HepG2 (cell line): ENCODE measurements around the gene ATP9B. TPM values are rescaled to one million over a fixed set of nuclear protein-coding genes. Genes with fewer than 3 reads are reported as not detected.
A peak's percentile ranks its signal among the peaks of the same experiment; 100 is the strongest.

ENCODE experiments used
- ATAC-seq: fragments of 200-7000 bp; cut with Tn5 transposase; 3 replicates; pipeline ENCODE4 v1.9.1; 2020; ENCODE audit warnings: mild to moderate bottlenecking, moderate library complexity
- BruUV-seq: library from RNA; stranded (reverse); fragments of 400-500 nt; replicated peaks from 2 replicates; lab custom pipeline; 2021; lab: Mats Ljungman, UMichigan
- CTCF ChIA-PET: fragments of 300-600 bp; formaldehyde crosslinking; extraction: SDS; loops from one replicate; lab custom pipeline; 2021; ENCODE audit warnings: low total read pairs, inconsistent platforms, low intra/inter-chr PET ratio; lab: Yijun Ruan, JAX
- POLR2A ChIA-PET: fragments of 350-600 bp; sonication (Branson Sonifier 250); formaldehyde crosslinking; loops from one replicate; lab custom pipeline; 2020; ENCODE audit warnings: antibody characterized with exemption, inconsistent platforms; lab: Yijun Ruan, JAX
- DNase-seq: peaks from one replicate; pipeline ENCODE4 v3.0.0-alpha.2; 2015; ENCODE audit warnings: low spot score
- FAIRE-seq: peaks from 3 replicates; lab custom pipeline; 2011; peaks lifted over from hg19 to GRCh38; lab: Jason Lieb, UNC
- H2AFZ ChIP-seq: one replicate; pipeline ENCODE4 v1.6.1; 2011; ENCODE audit warnings: low read length, inconsistent platforms
- H3K27ac ChIP-seq: fragments of 300-600 bp; 3 replicates; pipeline ENCODE4 v1.8.0; 2011; ENCODE audit warnings: mixed run types, mild to moderate bottlenecking, mixed read lengths, low read length, inconsistent platforms; ENCODE audit not compliant: insufficient read depth; ENCODE audit errors: extremely low read length
- H3K27me3 ChIP-seq, 2 experiments: fragments of 200-600 bp in 1 of 2; 2 replicates in 1 of 2; 3 replicates in 1 of 2; pipeline versions ENCODE4 v1.6.0 to v1.8.0; 2011; ENCODE audit warnings: low read length in 2 of 2, mild to moderate bottlenecking in 2 of 2, moderate library complexity in 2 of 2, inconsistent platforms in 1 of 2; ENCODE audit not compliant: insufficient read depth in 2 of 2, control insufficient read depth in 1 of 2
- H3K36me3 ChIP-seq, 2 experiments: fragments of 200-600 bp in 1 of 2; replicated peaks in 1 of 2; 2 replicates in 1 of 2; 3 replicates in 1 of 2; pipeline versions ENCODE4 v1.5.1 to v1.8.0; 2011; ENCODE audit warnings: low read length in 2 of 2, inconsistent platforms in 1 of 2; ENCODE audit not compliant: insufficient read depth in 2 of 2, control insufficient read depth in 1 of 2
- H3K4me1 ChIP-seq: 2 replicates; pipeline ENCODE4 v1.5.1; 2012; ENCODE audit warnings: low read length, inconsistent platforms; ENCODE audit not compliant: insufficient read depth
- H3K4me2 ChIP-seq: 2 replicates; pipeline ENCODE4 v1.6.0; 2011; ENCODE audit warnings: low read depth, low read length, inconsistent platforms
- H3K4me3 ChIP-seq, 3 experiments: fragments of 200-600 bp in 1 of 3; sonication (generic), shearing (Covaris generic) in 1 of 3; replicated peaks in 1 of 3; 2 replicates each; pipeline ENCODE4 v1.5.1; 2011 to 2016; ENCODE audit warnings: low read length in 3 of 3, inconsistent platforms in 2 of 3, low read depth in 2 of 3, mild to moderate bottlenecking in 2 of 3, control low read depth in 1 of 3, mixed read lengths in 1 of 3; ENCODE audit not compliant: insufficient read depth in 1 of 3
- H3K79me2 ChIP-seq: one replicate; pipeline ENCODE4 v1.6.1; 2011; ENCODE audit warnings: low read length, inconsistent platforms; ENCODE audit not compliant: insufficient read depth
- H3K9ac ChIP-seq: 2 replicates; pipeline ENCODE4 v1.6.0; 2011; ENCODE audit warnings: mild to moderate bottlenecking, low read depth, low read length, inconsistent platforms; ENCODE audit not compliant: insufficient read depth
- H3K9me3 ChIP-seq: 2 replicates; pipeline ENCODE4 v1.5.1; 2012; ENCODE audit warnings: mild to moderate bottlenecking, low read length
- H4K20me1 ChIP-seq: 2 replicates; pipeline ENCODE4 v1.6.0; 2011; ENCODE audit warnings: inconsistent platforms, mild to moderate bottlenecking, low read length, moderate library complexity; ENCODE audit not compliant: insufficient read depth
- ARID2 ChIP-seq: sonication (generic); formaldehyde crosslinking; IDR thresholded peaks from 2 replicates; pipeline ENCODE4 v1.8.1; 2022; ENCODE audit warnings: mild to moderate bottlenecking, missing genetic modification reagents, borderline replicate concordance
- CEBPB ChIP-seq: IDR thresholded peaks from 2 replicates; pipeline ENCODE4 v1.6.1; 2011; ENCODE audit warnings: low read depth, low read length, improper control_type of control experiment, borderline replicate concordance
- SOX6 ChIP-seq, 2 experiments: fragments of 450-650 bp in 1 of 2; sonication (generic) in 1 of 2; formaldehyde crosslinking in 1 of 2; IDR thresholded peaks; 2 replicates each; pipeline versions ENCODE4 v1.4.0 to v1.6.1; 2017 to 2020; ENCODE audit warnings: antibody characterized with exemption in 1 of 2, mild to moderate bottlenecking in 1 of 2, missing genetic modification reagents in 1 of 2
- TOE1 ChIP-seq: sonication (generic); formaldehyde crosslinking; IDR thresholded peaks from 2 replicates; pipeline ENCODE4 v1.4.0; 2020; ENCODE audit warnings: mild to moderate bottlenecking, missing genetic modification reagents
- YY1 ChIP-seq: IDR thresholded peaks from 2 replicates; pipeline ENCODE4 v1.6.1; 2011; ENCODE audit warnings: low read length, low read depth, moderate library complexity, mild to moderate bottlenecking; ENCODE audit not compliant: insufficient read depth, insufficient replicate concordance
- ZBTB1 ChIP-seq: sonication (generic); formaldehyde crosslinking; IDR thresholded peaks from 2 replicates; pipeline ENCODE4 v1.4.0; 2020; ENCODE audit warnings: missing genetic modification reagents, borderline replicate concordance
- ZNF160 ChIP-seq: sonication (generic); formaldehyde crosslinking; IDR thresholded peaks from 2 replicates; pipeline ENCODE4 v1.8.0; 2022; ENCODE audit warnings: mild to moderate bottlenecking, inconsistent platforms, missing genetic modification reagents
- ZNF329 ChIP-seq: sonication (generic); formaldehyde crosslinking; IDR thresholded peaks from 2 replicates; pipeline ENCODE4 v1.9.0; 2021; ENCODE audit warnings: low read depth, mild to moderate bottlenecking, missing genetic modification reagents
- ZNF354B ChIP-seq: sonication (generic); formaldehyde crosslinking; IDR thresholded peaks from 2 replicates; pipeline ENCODE4 v1.8.0; 2022; ENCODE audit warnings: mild to moderate bottlenecking, missing genetic modification reagents
- ZSCAN9 ChIP-seq: IDR thresholded peaks from 2 replicates; pipeline ENCODE4 v1.6.1; 2016; ENCODE audit warnings: borderline replicate concordance
- WGBS: methylation state at CpG from one replicate; pipeline ENCODE4 v1.1.6; 2017; ENCODE audit warnings: low lambda C conversion rate; 5-methylcytosine and 5-hydroxymethylcytosine counted together
- in situ Hi-C: cut with HindIII; loops from 2 replicates; pipeline ENCODE4 v1.10.0; 2017; ENCODE audit warnings: low pct_unique_long_range_greater_than_20kb; ENCODE audit not compliant: extremely low pct_ligation_motif_present
- intact Hi-C: fragments of 100-400 bp; cut with micrococcal nuclease; formaldehyde crosslinking; loops from one replicate; pipeline ENCODE4 v1.10.0; 2022; ENCODE audit not compliant: unreplicated experiment
- polyA plus RNA-seq, 8 experiments: library from polyadenylated mRNA; depleted of rRNA in 3 of 8; stranded (reverse) in 7 of 8; unstranded in 1 of 8; fragments of >200 nt; fragmentation: Illumina TruSeq in 4 of 8; extraction: Trizol in 4 of 8; gene quantifications; 2 replicates each; pipeline versions ENCODE4 v1.2.1 to v1.2.3, GENCODE V29; 2011 to 2016; ENCODE audit warnings: low read depth in 4 of 8, missing spikeins in 1 of 8, mixed read lengths in 1 of 8; ENCODE audit not compliant: insufficient read depth in 1 of 8
- total RNA-seq, 5 experiments: library from RNA; depleted of rRNA; stranded (reverse); fragments of >200 nt; fragmentation: Illumina TruSeq; extraction: Trizol; gene quantifications; 2 replicates each; pipeline ENCODE4 v1.2.3, GENCODE V29; 2016; ENCODE audit warnings: low read depth in 1 of 5
- TF ChIP-seq, protein P1 (sequence below), 2 experiments: sonication (generic) in 1 of 2; formaldehyde crosslinking in 1 of 2; IDR thresholded peaks; 2 replicates each; pipeline versions ENCODE4 v1.4.0 to v1.6.1; 2018 to 2020; ENCODE audit warnings: missing genetic modification reagents in 2 of 2, borderline replicate concordance in 1 of 2, low read depth in 1 of 2, mild to moderate bottlenecking in 1 of 2, missing biosample characterization in 1 of 2
- TF ChIP-seq, protein P2 (sequence below): IDR thresholded peaks from 2 replicates; pipeline ENCODE4 v1.6.1; 2018; ENCODE audit warnings: missing genetic modification reagents
- TF ChIP-seq, protein P3 (sequence below): IDR thresholded peaks from 2 replicates; pipeline ENCODE4 v1.6.1; 2016
- TF ChIP-seq, protein P4 (sequence below): sonication (generic); formaldehyde crosslinking; IDR thresholded peaks from 2 replicates; pipeline ENCODE4 v1.4.0; 2020; ENCODE audit warnings: mild to moderate bottlenecking, missing genetic modification reagents

Gene ATP9B
- total and polyA plus RNA-seq, 2 of the 13 experiments (the other 11 are each of a cell fraction or from before 2014, with no cell fraction given): 10.8 to 11.3 TPM

DNA sequence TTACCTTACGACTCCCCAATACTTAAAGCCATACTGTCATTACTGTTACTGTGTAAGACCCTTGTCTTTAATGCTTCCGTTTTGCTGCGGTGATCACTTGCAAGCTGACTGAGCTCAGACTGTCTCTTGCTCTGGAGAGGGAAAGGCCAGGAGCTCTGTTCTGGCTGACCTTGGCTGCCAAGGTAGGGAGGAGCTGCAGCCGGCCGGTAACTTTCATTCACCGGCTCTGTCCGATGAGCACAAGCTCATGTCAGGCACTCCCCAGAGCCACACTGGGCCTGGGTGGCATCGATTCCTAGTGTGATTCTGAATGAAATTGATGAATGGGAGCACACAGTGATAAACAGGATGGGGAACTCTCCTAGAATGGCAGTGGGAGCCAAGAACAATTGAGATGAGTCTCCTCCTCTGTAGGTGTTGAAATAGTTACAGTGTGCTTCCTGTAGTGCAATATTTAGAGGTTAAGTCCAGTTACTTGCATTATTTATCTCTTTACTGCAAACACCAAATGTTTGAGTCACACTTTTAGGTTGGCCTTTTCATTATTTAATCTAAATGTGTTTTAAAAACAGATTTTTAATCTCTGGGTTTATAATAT, 100.9 kb downstream of the ATP9B start:
- H3K4me1 ChIP-seq: 0 out of 2 replicates have a peak, but pooled peaks cover 7% of the 10 kb centered on the region
- intact Hi-C loops: loop anchor here (10.0 kb wide), 1 partner anchor 95 kb away; no protein-coding TSS in a partner anchor
- WGBS: 58% methylated on average over 8 of the region's 8 CpGs
- H3K9ac ChIP-seq: no peak overlapping the region
- no peak overlapping the region for H3K4me3 ChIP-seq
- no peaks in the 10 kb centered on the region for H3K27me3 ChIP-seq
- no peak overlapping the region for H3K27ac ChIP-seq
- H2AFZ ChIP-seq: no peak overlapping the region
- peaks cover 6% of the 10 kb centered on the region in 2 experiments; a peak in 1 of 5 replicates for H3K36me3 ChIP-seq
- ChIA-PET POLR2A (no interaction called here), CTCF (no interaction called here)
- H3K9me3 ChIP-seq: no peaks in the 10 kb centered on the region
- no TSS peak for BruUV-seq
- DNase-seq (peak; percentile 10), ATAC-seq (peak; percentile 96), FAIRE-seq (peak; percentile 15)
- H4K20me1 ChIP-seq: no peaks in the 10 kb centered on the region
- H3K79me2 ChIP-seq: no peaks in the 10 kb centered on the region
- 0 out of 2 replicates have a peak overlapping the region, but pooled peaks have one; percentile 14 for H3K4me2 ChIP-seq
- in situ Hi-C loops: no loop called here
- TF ChIP-seq ZBTB1: no peak
- TF ChIP-seq, protein P1, sequence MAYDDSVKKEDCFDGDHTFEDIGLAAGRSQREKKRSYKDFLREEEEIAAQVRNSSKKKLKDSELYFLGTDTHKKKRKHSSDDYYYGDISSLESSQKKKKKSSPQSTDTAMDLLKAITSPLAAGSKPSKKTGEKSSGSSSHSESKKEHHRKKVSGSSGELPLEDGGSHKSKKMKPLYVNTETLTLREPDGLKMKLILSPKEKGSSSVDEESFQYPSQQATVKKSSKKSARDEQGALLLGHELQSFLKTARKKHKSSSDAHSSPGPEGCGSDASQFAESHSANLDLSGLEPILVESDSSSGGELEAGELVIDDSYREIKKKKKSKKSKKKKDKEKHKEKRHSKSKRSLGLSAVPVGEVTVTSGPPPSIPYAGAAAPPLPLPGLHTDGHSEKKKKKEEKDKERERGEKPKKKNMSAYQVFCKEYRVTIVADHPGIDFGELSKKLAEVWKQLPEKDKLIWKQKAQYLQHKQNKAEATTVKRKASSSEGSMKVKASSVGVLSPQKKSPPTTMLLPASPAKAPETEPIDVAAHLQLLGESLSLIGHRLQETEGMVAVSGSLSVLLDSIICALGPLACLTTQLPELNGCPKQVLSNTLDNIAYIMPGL (CRISPR knock-in tag; IDR thresholded peaks at IDR 0.05; ENCODE audit: borderline replicate concordance in 1 of 2, low read depth in 1 of 2): no peak
- no peak for TF ChIP-seq YY1
- TF ChIP-seq, protein P2, sequence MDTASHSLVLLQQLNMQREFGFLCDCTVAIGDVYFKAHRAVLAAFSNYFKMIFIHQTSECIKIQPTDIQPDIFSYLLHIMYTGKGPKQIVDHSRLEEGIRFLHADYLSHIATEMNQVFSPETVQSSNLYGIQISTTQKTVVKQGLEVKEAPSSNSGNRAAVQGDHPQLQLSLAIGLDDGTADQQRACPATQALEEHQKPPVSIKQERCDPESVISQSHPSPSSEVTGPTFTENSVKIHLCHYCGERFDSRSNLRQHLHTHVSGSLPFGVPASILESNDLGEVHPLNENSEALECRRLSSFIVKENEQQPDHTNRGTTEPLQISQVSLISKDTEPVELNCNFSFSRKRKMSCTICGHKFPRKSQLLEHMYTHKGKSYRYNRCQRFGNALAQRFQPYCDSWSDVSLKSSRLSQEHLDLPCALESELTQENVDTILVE (CRISPR knock-in tag): no peak
- TF ChIP-seq CEBPB: peak; percentile 14; the same call in 1 of the 2 replicates
- no peak for TF ChIP-seq ZNF329
- TF ChIP-seq, protein P3, sequence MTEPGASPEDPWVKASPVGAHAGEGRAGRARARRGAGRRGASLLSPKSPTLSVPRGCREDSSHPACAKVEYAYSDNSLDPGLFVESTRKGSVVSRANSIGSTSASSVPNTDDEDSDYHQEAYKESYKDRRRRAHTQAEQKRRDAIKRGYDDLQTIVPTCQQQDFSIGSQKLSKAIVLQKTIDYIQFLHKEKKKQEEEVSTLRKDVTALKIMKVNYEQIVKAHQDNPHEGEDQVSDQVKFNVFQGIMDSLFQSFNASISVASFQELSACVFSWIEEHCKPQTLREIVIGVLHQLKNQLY: no peak
- no peak for TF ChIP-seq ZSCAN9 (CRISPR knock-in tag)
- no peak for TF ChIP-seq ZNF354B
- no peak for TF ChIP-seq TOE1
- TF ChIP-seq, protein P4, sequence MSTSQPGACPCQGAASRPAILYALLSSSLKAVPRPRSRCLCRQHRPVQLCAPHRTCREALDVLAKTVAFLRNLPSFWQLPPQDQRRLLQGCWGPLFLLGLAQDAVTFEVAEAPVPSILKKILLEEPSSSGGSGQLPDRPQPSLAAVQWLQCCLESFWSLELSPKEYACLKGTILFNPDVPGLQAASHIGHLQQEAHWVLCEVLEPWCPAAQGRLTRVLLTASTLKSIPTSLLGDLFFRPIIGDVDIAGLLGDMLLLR (CRISPR knock-in tag): no peak
- TF ChIP-seq ARID2 (CRISPR knock-in tag): no peak
- no peak for TF ChIP-seq SOX6 (IDR thresholded peaks at IDR 0.05)
- TF ChIP-seq SOX6 (CRISPR knock-in tag; IDR thresholded peaks at IDR 0.05): 0 out of 2 replicates have a peak, but pooled peaks have one; percentile 12
- TF ChIP-seq ZNF160 (CRISPR knock-in tag): no peak
